CD4-positive, alpha-beta T cell (primary cell): Measurements from ENCODE around the gene FCGR3A. TPM values are rescaled to one million over a fixed set of nuclear protein-coding genes. Genes with fewer than 3 reads are reported as not detected.
"Not testable (repeated sequence)": the region's sequence is repeated elsewhere in the genome, so short reads cannot be mapped to it uniquely, and the experiment has no call there.

Experiments
- ATAC-seq: fragments of 200-7000 bp; cut with Tn5 transposase; one replicate; pipeline ENCODE4 v1.10.0; 2022; ENCODE audit warnings: mild to moderate bottlenecking; ENCODE audit not compliant: poor library complexity
- CTCF ChIA-PET: fragments of 350-600 bp; sonication (Branson Sonifier 250); formaldehyde crosslinking; loops from one replicate; lab custom pipeline; 2021; ENCODE audit warnings: antibody characterized with exemption, inconsistent platforms; lab: Charles Lee
- POLR2A ChIA-PET: fragments of 350-600 bp; sonication (Branson Sonifier 250); formaldehyde crosslinking; loops from one replicate; lab custom pipeline; 2021; ENCODE audit warnings: antibody characterized with exemption, inconsistent platforms; lab: Charles Lee
- DNase-seq, 14 experiments: peaks; one replicate each; pipeline ENCODE4 v3.0.0-alpha.2; 2013 to 2020; ENCODE audit warnings: mixed read lengths in 2 of 14
- H3K27ac ChIP-seq, 2 donors: one replicate each; pipeline versions ENCODE4 v1.5.1 to v1.7.0; 2013; ENCODE audit warnings: low read length in 2 of 2, low read depth in 1 of 2, mild to moderate bottlenecking in 1 of 2
- H3K27me3 ChIP-seq, 2 experiments: 1 replicate in 1 of 2; 2 replicates in 1 of 2; pipeline versions ENCODE4 v1.6.1 to v1.7.0; 2013; ENCODE audit warnings: low read length in 2 of 2, control low read depth in 1 of 2, mild to moderate bottlenecking in 1 of 2, moderate library complexity in 1 of 2; ENCODE audit not compliant: insufficient read depth in 2 of 2, control insufficient read depth in 1 of 2
- H3K36me3 ChIP-seq: one replicate; pipeline ENCODE4 v1.6.1; 2013; ENCODE audit warnings: low read length, control low read depth; ENCODE audit not compliant: insufficient read depth
- H3K4me1 ChIP-seq: one replicate; pipeline ENCODE4 v1.6.1; 2013; ENCODE audit warnings: low read length, control low read depth; ENCODE audit not compliant: insufficient read depth
- H3K4me3 ChIP-seq: one replicate; pipeline ENCODE4 v1.5.1; 2013; ENCODE audit warnings: mild to moderate bottlenecking, low read length, moderate library complexity
- H3K9me3 ChIP-seq, 2 experiments: 1 replicate in 1 of 2; 2 replicates in 1 of 2; pipeline versions ENCODE4 v1.6.1 to v1.7.0; 2013; ENCODE audit warnings: low read length in 2 of 2, mild to moderate bottlenecking in 2 of 2, control low read depth in 1 of 2, moderate library complexity in 1 of 2; ENCODE audit not compliant: control insufficient read depth in 1 of 2, insufficient read depth in 1 of 2
- H3K27ac Mint-ChIP-seq: one replicate; pipeline ENCODE4 v1.8.0; 2020; ENCODE audit warnings: mixed read lengths
- H3K27me3 Mint-ChIP-seq: one replicate; pipeline ENCODE4 v1.8.0; 2021; ENCODE audit warnings: mixed read lengths
- H3K36me3 Mint-ChIP-seq: one replicate; pipeline ENCODE4 v1.8.0; 2021; ENCODE audit warnings: low read depth, mixed read lengths
- H3K4me1 Mint-ChIP-seq: one replicate; pipeline ENCODE4 v1.8.0; 2021; ENCODE audit warnings: low read depth, mixed read lengths
- H3K4me3 Mint-ChIP-seq: one replicate; pipeline ENCODE4 v1.8.0; 2020; ENCODE audit warnings: mild to moderate bottlenecking, mixed read lengths
- H3K9me3 Mint-ChIP-seq: one replicate; pipeline ENCODE4 v1.8.0; 2020; ENCODE audit warnings: mixed read lengths
- intact Hi-C, 2 experiments: fragments of 100-400 bp; cut with DNase I in 1 of 2; cut with micrococcal nuclease in 1 of 2; formaldehyde crosslinking; loops; one replicate each; pipeline versions ENCODE4 v1.15.1 to v1.9.0; 2023 to 2025; cut with DNase I, micrococcal nuclease
- total RNA-seq, 174 experiments: library from RNA in 2 of 174; stranded (reverse) in 2 of 174; gene quantifications; one replicate each; pipeline ENCODE4 v1.2.3 and lab custom pipeline; 2021 to 2026

Gene FCGR3A
- total RNA-seq, 2 experiments from 2014 or later: 0.25 to 0.34 TPM

DNA sequence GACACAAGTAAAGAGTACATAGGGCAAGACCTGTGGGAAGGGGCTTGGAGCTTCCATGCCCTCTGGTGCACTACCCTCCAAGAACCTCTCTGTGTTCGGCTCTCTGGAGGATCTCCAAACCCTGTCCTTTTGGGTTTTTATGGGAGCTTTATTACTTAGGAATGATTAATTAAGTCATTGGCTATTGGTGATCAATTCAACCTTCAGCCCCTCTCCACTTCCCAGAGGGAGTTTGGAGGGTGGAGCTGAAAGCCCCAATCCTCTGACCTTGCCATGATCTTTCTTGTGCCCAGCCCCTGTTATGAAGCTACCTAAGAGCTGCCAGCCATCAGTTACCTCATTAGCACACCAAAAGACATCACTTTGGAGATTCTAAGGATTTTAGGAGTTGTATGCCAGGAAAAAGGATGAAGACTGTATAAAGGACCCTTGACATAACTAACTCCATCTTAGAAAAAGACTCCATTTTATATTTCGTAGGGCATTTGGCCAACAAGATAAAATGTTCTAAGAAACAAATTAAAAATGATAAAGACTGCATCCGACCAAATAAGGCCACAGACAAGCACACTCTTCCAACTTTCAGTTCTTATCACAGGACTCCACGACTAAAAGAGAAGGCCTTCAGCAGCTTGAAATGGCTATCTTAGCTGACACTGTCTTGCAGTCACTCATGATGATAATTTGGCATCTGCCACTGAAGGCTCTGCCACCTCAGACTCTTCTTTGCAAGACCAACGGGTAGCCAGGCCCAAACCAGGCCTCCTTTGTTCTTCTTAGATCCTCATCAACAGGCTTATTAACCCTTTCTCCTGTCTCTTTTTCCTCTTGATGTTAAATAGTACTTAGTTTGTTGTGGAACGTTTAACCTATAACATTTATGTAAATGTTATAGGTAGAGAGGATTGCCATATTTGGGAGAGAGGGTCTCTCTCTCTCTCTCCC is 8.2 kb upstream of the FCGR3A start:
- H3K4me1 ChIP-seq, H3K9me3 Mint-ChIP-seq: not testable (repeated sequence)

GRCh38 chr1:161556990-161557389 is 7.4 kb upstream of the FCGR3A start:
- H3K9me3 ChIP-seq, H3K9me3 Mint-ChIP-seq, H3K4me3 Mint-ChIP-seq, H3K36me3 Mint-ChIP-seq, CTCF ChIA-PET, H3K4me1 ChIP-seq, intact Hi-C loops, H3K27me3 ChIP-seq, H3K27ac Mint-ChIP-seq, ATAC-seq, H3K4me3 ChIP-seq, H3K27me3 Mint-ChIP-seq, DNase-seq, H3K27ac ChIP-seq, POLR2A ChIA-PET, H3K36me3 ChIP-seq: not testable (repeated sequence)
- H3K4me1 Mint-ChIP-seq: peaks cover 18% of the 10 kb centered on the region

More for the DNA sequence above, 8.2 kb upstream of the FCGR3A start:
- H3K27ac Mint-ChIP-seq, POLR2A ChIA-PET, H3K27me3 ChIP-seq, H3K9me3 ChIP-seq, CTCF ChIA-PET, H3K27me3 Mint-ChIP-seq, DNase-seq, H3K36me3 ChIP-seq, H3K27ac ChIP-seq, ATAC-seq, H3K4me3 ChIP-seq, intact Hi-C loops, H3K4me3 Mint-ChIP-seq, H3K36me3 Mint-ChIP-seq: not testable (repeated sequence)
- H3K4me1 Mint-ChIP-seq: peaks cover 18% of the 10 kb centered on the region

- H3K9me3 Mint-ChIP-seq, H3K36me3 ChIP-seq, H3K4me3 Mint-ChIP-seq, ATAC-seq, H3K36me3 Mint-ChIP-seq, H3K27ac Mint-ChIP-seq, H3K4me3 ChIP-seq, intact Hi-C loops, POLR2A ChIA-PET, CTCF ChIA-PET, H3K27ac ChIP-seq, H3K27me3 Mint-ChIP-seq, H3K27me3 ChIP-seq, H3K4me1 ChIP-seq, H3K9me3 ChIP-seq, DNase-seq: not testable (repeated sequence)
- peaks cover 15% of the 10 kb centered on the region for H3K4me1 Mint-ChIP-seq
These were observed 6.5 kb upstream of the FCGR3A start for GRCh38 chr1:161556143-161556542.

- H3K9me3 ChIP-seq, H3K4me1 Mint-ChIP-seq, H3K4me3 ChIP-seq, H3K36me3 ChIP-seq, POLR2A ChIA-PET, H3K27ac ChIP-seq, H3K27me3 Mint-ChIP-seq, H3K4me1 ChIP-seq, intact Hi-C loops, CTCF ChIA-PET, H3K9me3 Mint-ChIP-seq, H3K27me3 ChIP-seq, H3K27ac Mint-ChIP-seq, H3K4me3 Mint-ChIP-seq, H3K36me3 Mint-ChIP-seq: not testable (repeated sequence)
- ATAC-seq: peak; percentile 29
- peak in 1 of 14 experiments; percentile 42 for DNase-seq
These were observed 5.3 kb upstream of the FCGR3A start for GRCh38 chr1:161554815-161555417.

GRCh38 chr1:161554340-161554739 is 4.7 kb upstream of the FCGR3A start:
- H3K36me3 Mint-ChIP-seq, H3K36me3 ChIP-seq, H3K4me3 Mint-ChIP-seq, POLR2A ChIA-PET, H3K9me3 ChIP-seq, H3K4me1 Mint-ChIP-seq, H3K9me3 Mint-ChIP-seq, H3K4me3 ChIP-seq, H3K27me3 ChIP-seq, ATAC-seq, DNase-seq, CTCF ChIA-PET, intact Hi-C loops, H3K27ac Mint-ChIP-seq, H3K27me3 Mint-ChIP-seq, H3K27ac ChIP-seq: not testable (repeated sequence)
- peaks cover 13% of the 10 kb centered on the region for H3K4me1 ChIP-seq

GRCh38 chr1:161553631-161554030 is 4.0 kb upstream of the FCGR3A start:
- not testable (repeated sequence) for ATAC-seq, H3K9me3 Mint-ChIP-seq
- H3K4me1 ChIP-seq: peaks cover 14% of the 10 kb centered on the region

DNA sequence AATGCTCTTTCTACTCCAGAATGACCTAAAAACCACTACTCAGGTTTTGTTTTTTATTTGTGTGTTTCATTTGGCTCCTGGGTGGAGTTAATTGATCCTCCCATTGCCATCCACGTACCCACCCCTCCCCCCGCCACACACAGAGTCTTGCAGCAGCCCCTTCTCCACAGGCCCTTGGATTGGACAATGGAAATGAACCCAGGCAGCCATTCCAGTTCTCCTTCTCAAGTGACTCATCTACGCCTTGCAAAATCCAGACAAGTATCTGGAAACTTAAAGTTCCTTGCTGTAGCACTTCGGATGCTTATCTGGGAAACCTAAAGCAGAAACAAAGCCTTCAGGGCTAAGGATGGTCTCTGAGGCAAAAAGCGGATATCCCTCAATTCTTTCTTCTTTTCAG is 1.3 kb upstream of the FCGR3A start:
- H3K9me3 ChIP-seq, intact Hi-C loops, H3K27me3 Mint-ChIP-seq, H3K4me1 Mint-ChIP-seq, H3K9me3 Mint-ChIP-seq, H3K4me3 Mint-ChIP-seq, H3K27me3 ChIP-seq, H3K36me3 Mint-ChIP-seq, H3K27ac Mint-ChIP-seq, ATAC-seq, H3K4me3 ChIP-seq, H3K27ac ChIP-seq, CTCF ChIA-PET, DNase-seq, POLR2A ChIA-PET, H3K36me3 ChIP-seq: not testable (repeated sequence)
- peaks cover 14% of the 10 kb centered on the region for H3K4me1 ChIP-seq

More at GRCh38 chr1:161553631-161554030, 4.0 kb upstream of the FCGR3A start:
- H3K27me3 Mint-ChIP-seq, H3K27ac Mint-ChIP-seq, H3K9me3 ChIP-seq, H3K4me3 Mint-ChIP-seq, DNase-seq, H3K4me1 Mint-ChIP-seq, CTCF ChIA-PET, H3K27me3 ChIP-seq, POLR2A ChIA-PET, H3K36me3 ChIP-seq, H3K4me3 ChIP-seq, H3K27ac ChIP-seq, intact Hi-C loops, H3K36me3 Mint-ChIP-seq: not testable (repeated sequence)
